ENCODE results near the gene AATF.

AATF gene

DNA sequence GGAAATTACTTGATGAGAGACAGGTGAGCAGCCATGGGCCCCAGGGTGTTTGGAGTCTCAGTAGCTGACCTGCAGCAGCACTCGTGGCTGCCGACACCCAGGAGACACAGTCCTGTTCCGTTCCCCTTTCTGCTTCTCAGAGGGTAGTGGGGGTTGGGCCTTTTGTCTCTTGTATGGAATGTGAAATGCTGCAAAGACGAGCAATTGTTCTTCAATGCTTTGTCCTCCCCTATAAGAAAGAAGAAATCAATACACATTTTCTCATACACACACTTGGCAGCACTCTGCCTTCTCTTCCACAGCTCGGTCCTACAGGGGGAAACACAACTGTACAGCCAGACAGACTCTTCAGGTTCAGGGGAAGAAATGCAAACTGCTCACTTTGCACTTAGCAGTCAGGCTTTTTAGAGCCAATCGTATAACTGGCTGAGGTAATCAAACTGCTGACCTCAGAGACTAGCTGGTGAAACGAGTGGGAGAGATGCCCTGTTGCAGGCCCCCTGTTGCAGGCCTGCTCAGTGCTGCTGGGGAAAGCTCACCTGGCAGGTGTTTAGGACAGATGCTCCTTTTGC, 96.7 kb downstream of the AATF start:
- H3K27ac ChIP-seq (ENCODE audit: insufficient read depth in 1 of 2, low read depth in 1 of 2, low read length in 2 of 2, poor library complexity in 1 of 2, severe bottlenecking in 2 of 2): no peak overlapping the region
- H3K4me1 ChIP-seq (ENCODE audit: control extremely low read depth in 1 of 4, control insufficient read depth in 4 of 4, insufficient read depth in 4 of 4, low read length in 3 of 4): peaks cover 0 to 2% (median 0%) of the 10 kb centered on the region in 4 experiments
- ChIA-PET POLR2A (no interaction called here), CTCF (interaction anchor here (1.0 to 5.5 kb wide), 5 partner anchors 10 to 553 kb away, joined by 3 to 22 read pairs (median 4); partner anchors contain the start of genes AATF and MRM1)
- no peak overlapping the region for H3K4me3 ChIP-seq (ENCODE audit: control insufficient read depth in 1 of 7, extremely low read depth in 1 of 7, insufficient read depth in 4 of 7, low read depth in 2 of 7, low read length in 6 of 7)
- peaks cover 0 to 15% (median 7%) of the 10 kb centered on the region in 4 experiments for H3K36me3 ChIP-seq (ENCODE audit: control insufficient read depth in 4 of 4, insufficient read depth in 4 of 4, low read length in 3 of 4)
- no peaks in the 10 kb centered on the region for H3K27me3 ChIP-seq (replicated peaks in 2 of 5; ENCODE audit: control insufficient read depth in 4 of 5, insufficient read depth in 5 of 5, low read length in 4 of 5)
- DNase-seq: no peak
- H3K9me3 ChIP-seq (ENCODE audit: control extremely low read depth in 1 of 5, control insufficient read depth in 4 of 5, insufficient read depth in 2 of 5, low read depth in 1 of 5, low read length in 4 of 5): no peaks in the 10 kb centered on the region
- WGBS (ENCODE audit: insufficient coverage): 100% methylated on average over 3 of the region's 7 CpGs

GRCh38 chr17:37047631-37048104, 98.9 kb downstream of the AATF start:
- CTCF ChIA-PET: interaction anchor here (0.6 to 5.5 kb wide), 19 partner anchors 9 to 452 kb away, joined by 3 to 22 read pairs (median 5); partner anchors contain the start of gene MRM1
- 6% methylated on average over 9 of the region's 9 CpGs for WGBS (ENCODE audit: insufficient coverage)
- peaks cover 3 to 30% (median 18%) of the 10 kb centered on the region in 4 experiments for H3K36me3 ChIP-seq (ENCODE audit: control insufficient read depth in 4 of 4, insufficient read depth in 4 of 4, low read length in 3 of 4)
- H3K27me3 ChIP-seq (replicated peaks in 2 of 5; ENCODE audit: control insufficient read depth in 4 of 5, insufficient read depth in 5 of 5, low read length in 4 of 5): no peaks in the 10 kb centered on the region
- peaks cover 0 to 2% (median 0%) of the 10 kb centered on the region in 4 experiments for H3K4me1 ChIP-seq (ENCODE audit: control extremely low read depth in 1 of 4, control insufficient read depth in 4 of 4, insufficient read depth in 4 of 4, low read length in 3 of 4)
- no peaks in the 10 kb centered on the region for H3K9me3 ChIP-seq (ENCODE audit: control extremely low read depth in 1 of 5, control insufficient read depth in 4 of 5, insufficient read depth in 2 of 5, low read depth in 1 of 5, low read length in 4 of 5)
- peak; percentile 71 to 84 (median 81) for DNase-seq
- H3K4me3 ChIP-seq (ENCODE audit: control insufficient read depth in 1 of 7, extremely low read depth in 1 of 7, insufficient read depth in 4 of 7, low read depth in 2 of 7, low read length in 6 of 7): no peak overlapping the region
- no peak overlapping the region for H3K27ac ChIP-seq (ENCODE audit: insufficient read depth in 1 of 2, low read depth in 1 of 2, low read length in 2 of 2, poor library complexity in 1 of 2, severe bottlenecking in 2 of 2)
- POLR2A ChIA-PET: interaction anchor here (0.9 kb wide), 1 partner anchor 53 kb away, joined by 3 read pairs; no protein-coding TSS in a partner anchor

DNA sequence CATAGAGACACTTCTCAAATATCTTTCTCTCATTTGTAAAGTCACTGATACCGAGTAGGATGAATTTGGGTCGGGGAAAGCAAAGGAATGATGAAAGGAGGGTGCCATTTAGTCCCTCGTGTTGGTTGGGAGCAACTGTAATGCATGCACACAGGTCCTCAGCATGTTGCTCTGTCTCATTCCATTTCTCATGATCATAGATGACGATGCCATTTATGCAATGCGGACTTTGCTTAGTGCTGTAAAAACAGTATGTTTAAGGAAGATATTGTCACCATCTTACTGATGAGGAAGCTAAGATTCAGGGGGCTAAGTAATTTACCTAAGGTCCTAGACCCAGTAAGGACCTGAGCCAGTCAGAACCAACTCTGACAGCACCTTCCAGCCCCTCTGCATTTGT, 100.1 kb downstream of the AATF start:
- whole genome bisulfite sequencing (ENCODE audit: insufficient coverage): 95% methylated on average over 4 of the region's 5 CpGs
- no peak overlapping the region for H3K27ac ChIP-seq (ENCODE audit: insufficient read depth in 1 of 2, low read depth in 1 of 2, low read length in 2 of 2, poor library complexity in 1 of 2, severe bottlenecking in 2 of 2)
- DNase-seq: no peak
- peaks cover 3 to 24% (median 18%) of the 10 kb centered on the region in 4 experiments for H3K36me3 ChIP-seq (ENCODE audit: control insufficient read depth in 4 of 4, insufficient read depth in 4 of 4, low read length in 3 of 4)
- H3K27me3 ChIP-seq (replicated peaks in 2 of 5; ENCODE audit: control insufficient read depth in 4 of 5, insufficient read depth in 5 of 5, low read length in 4 of 5): no peaks in the 10 kb centered on the region
- CTCF ChIA-PET: interaction anchor here (0.6 to 5.3 kb wide), 10 partner anchors 8 to 446 kb away, joined by 3 to 22 read pairs (median 5); partner anchors contain the start of gene MRM1
- H3K4me3 ChIP-seq (ENCODE audit: control insufficient read depth in 1 of 7, extremely low read depth in 1 of 7, insufficient read depth in 4 of 7, low read depth in 2 of 7, low read length in 6 of 7): no peak overlapping the region
- no peaks in the 10 kb centered on the region for H3K9me3 ChIP-seq (ENCODE audit: control extremely low read depth in 1 of 5, control insufficient read depth in 4 of 5, insufficient read depth in 2 of 5, low read depth in 1 of 5, low read length in 4 of 5)
- POLR2A ChIA-PET: no interaction called here
- H3K4me1 ChIP-seq (ENCODE audit: control extremely low read depth in 1 of 4, control insufficient read depth in 4 of 4, insufficient read depth in 4 of 4, low read length in 3 of 4): peaks cover 0 to 2% (median 0%) of the 10 kb centered on the region in 4 experiments

DNA sequence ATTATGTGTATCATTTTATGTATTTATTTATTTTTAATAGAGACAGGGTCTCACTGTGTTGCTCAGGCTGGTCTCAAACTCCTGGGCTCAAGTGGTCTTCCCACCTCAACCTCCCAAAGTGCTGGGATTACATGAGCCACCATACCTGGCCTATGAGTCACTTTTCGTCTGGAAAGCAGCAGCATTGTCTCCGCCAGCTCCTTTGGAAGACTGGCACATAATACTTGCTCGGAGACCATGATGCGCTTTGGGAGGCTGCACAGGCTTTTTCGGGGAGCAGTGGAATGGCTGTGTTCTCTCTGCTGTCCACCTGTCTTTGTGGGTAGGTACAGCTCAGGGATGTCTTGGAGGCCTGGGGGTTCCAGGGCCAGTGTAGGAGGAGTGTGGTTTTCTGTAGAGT, 102.2 kb downstream of the AATF start:
- CTCF ChIA-PET: no interaction called here
- H3K4me1 ChIP-seq (ENCODE audit: control extremely low read depth in 1 of 4, control insufficient read depth in 4 of 4, insufficient read depth in 4 of 4, low read length in 3 of 4): peaks cover 0 to 2% (median 0%) of the 10 kb centered on the region in 4 experiments
- no peak overlapping the region for H3K4me3 ChIP-seq (ENCODE audit: control insufficient read depth in 1 of 7, extremely low read depth in 1 of 7, insufficient read depth in 4 of 7, low read depth in 2 of 7, low read length in 6 of 7)
- peaks cover 3 to 32% (median 16%) of the 10 kb centered on the region in 4 experiments for H3K36me3 ChIP-seq (ENCODE audit: control insufficient read depth in 4 of 4, insufficient read depth in 4 of 4, low read length in 3 of 4)
- POLR2A ChIA-PET: interaction anchor here (1.0 kb wide), 1 partner anchor 35 kb away, joined by 3 read pairs; no protein-coding TSS in a partner anchor
- no peak overlapping the region for H3K27ac ChIP-seq (ENCODE audit: insufficient read depth in 1 of 2, low read depth in 1 of 2, low read length in 2 of 2, poor library complexity in 1 of 2, severe bottlenecking in 2 of 2)
- H3K9me3 ChIP-seq (ENCODE audit: control extremely low read depth in 1 of 5, control insufficient read depth in 4 of 5, insufficient read depth in 2 of 5, low read depth in 1 of 5, low read length in 4 of 5): no peaks in the 10 kb centered on the region
- 100% methylated on average over 3 of the region's 5 CpGs for WGBS (ENCODE audit: insufficient coverage)
- no peaks in the 10 kb centered on the region for H3K27me3 ChIP-seq (replicated peaks in 2 of 5; ENCODE audit: control insufficient read depth in 4 of 5, insufficient read depth in 5 of 5, low read length in 4 of 5)
- DNase-seq: no peak

GRCh38 chr17:37051381-37051780, 102.6 kb downstream of the AATF start:
- ChIA-PET POLR2A (interaction anchor here (1.0 kb wide), 1 partner anchor 36 kb away, joined by 3 read pairs; no protein-coding TSS in a partner anchor), CTCF (no interaction called here)
- H3K9me3 ChIP-seq (ENCODE audit: control extremely low read depth in 1 of 5, control insufficient read depth in 4 of 5, insufficient read depth in 2 of 5, low read depth in 1 of 5, low read length in 4 of 5): no peaks in the 10 kb centered on the region
- DNase-seq: no peak
- peaks cover 0 to 2% (median 0%) of the 10 kb centered on the region in 4 experiments for H3K4me1 ChIP-seq (ENCODE audit: control extremely low read depth in 1 of 4, control insufficient read depth in 4 of 4, insufficient read depth in 4 of 4, low read length in 3 of 4)
- 100% methylated on average over 1 of the region's 5 CpGs for WGBS (ENCODE audit: insufficient coverage)
- H3K27ac ChIP-seq (ENCODE audit: insufficient read depth in 1 of 2, low read depth in 1 of 2, low read length in 2 of 2, poor library complexity in 1 of 2, severe bottlenecking in 2 of 2): no peak overlapping the region
- peaks cover 3 to 32% (median 18%) of the 10 kb centered on the region in 4 experiments for H3K36me3 ChIP-seq (ENCODE audit: control insufficient read depth in 4 of 4, insufficient read depth in 4 of 4, low read length in 3 of 4)
- H3K27me3 ChIP-seq (replicated peaks in 2 of 5; ENCODE audit: control insufficient read depth in 4 of 5, insufficient read depth in 5 of 5, low read length in 4 of 5): no peaks in the 10 kb centered on the region
- no peak overlapping the region for H3K4me3 ChIP-seq (ENCODE audit: control insufficient read depth in 1 of 7, extremely low read depth in 1 of 7, insufficient read depth in 4 of 7, low read depth in 2 of 7, low read length in 6 of 7)

DNA sequence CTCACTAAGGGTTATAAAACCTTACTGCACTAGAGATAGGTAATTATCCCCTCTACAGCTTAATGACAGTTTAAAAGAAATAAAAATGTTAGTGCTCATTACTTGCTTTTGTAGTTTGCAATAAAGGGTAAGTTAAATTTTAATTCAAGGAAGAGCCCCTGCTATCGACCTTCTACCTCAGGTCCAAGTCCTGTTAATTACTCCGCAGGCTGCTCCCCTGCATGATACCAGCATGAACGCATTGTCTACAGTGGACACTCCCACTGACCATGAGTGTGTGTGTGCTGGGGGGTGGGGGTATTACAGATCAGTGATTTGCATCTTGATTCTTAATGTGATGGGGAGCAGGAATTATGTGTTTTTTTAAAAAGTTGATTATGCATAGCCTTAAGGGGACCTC, 103.1 kb downstream of the AATF start:
- H3K9me3 ChIP-seq (ENCODE audit: control extremely low read depth in 1 of 5, control insufficient read depth in 4 of 5, insufficient read depth in 2 of 5, low read depth in 1 of 5, low read length in 4 of 5): no peaks in the 10 kb centered on the region
- H3K36me3 ChIP-seq (ENCODE audit: control insufficient read depth in 4 of 4, insufficient read depth in 4 of 4, low read length in 3 of 4): peaks cover 3 to 36% (median 23%) of the 10 kb centered on the region in 4 experiments
- POLR2A ChIA-PET: no interaction called here
- DNase-seq: no peak
- peaks cover 0 to 2% (median 0%) of the 10 kb centered on the region in 4 experiments for H3K4me1 ChIP-seq (ENCODE audit: control extremely low read depth in 1 of 4, control insufficient read depth in 4 of 4, insufficient read depth in 4 of 4, low read length in 3 of 4)
- H3K27me3 ChIP-seq (replicated peaks in 2 of 5; ENCODE audit: control insufficient read depth in 4 of 5, insufficient read depth in 5 of 5, low read length in 4 of 5): no peaks in the 10 kb centered on the region
- 100% methylated on average over 1 of the region's 3 CpGs for WGBS (ENCODE audit: insufficient coverage)
- CTCF ChIA-PET: no interaction called here
- H3K4me3 ChIP-seq (ENCODE audit: control insufficient read depth in 1 of 7, extremely low read depth in 1 of 7, insufficient read depth in 4 of 7, low read depth in 2 of 7, low read length in 6 of 7): no peak overlapping the region
- no peak overlapping the region for H3K27ac ChIP-seq (ENCODE audit: insufficient read depth in 1 of 2, low read depth in 1 of 2, low read length in 2 of 2, poor library complexity in 1 of 2, severe bottlenecking in 2 of 2)

DNA sequence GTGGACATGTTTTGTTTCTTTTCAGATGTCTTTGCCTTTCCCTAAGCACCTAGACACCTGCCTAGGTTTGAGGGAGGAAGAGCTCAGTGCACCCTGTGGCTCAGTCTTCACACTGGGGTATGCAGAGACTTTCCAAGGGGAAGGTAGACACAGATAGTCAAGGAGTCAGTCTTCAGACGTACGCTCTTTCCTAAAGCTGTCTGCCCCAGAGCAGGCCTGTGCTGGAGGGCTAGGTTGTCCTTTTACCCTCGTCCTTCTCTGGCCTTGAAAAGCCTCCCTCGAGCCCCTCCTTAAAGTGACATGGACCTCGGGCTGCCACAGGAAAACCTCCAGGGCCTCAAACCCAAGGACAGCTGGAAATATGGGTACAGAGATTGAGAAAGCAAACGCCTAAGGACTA, 103.7 kb downstream of the AATF start:
- ChIA-PET POLR2A (no interaction called here), CTCF (no interaction called here)
- H3K9me3 ChIP-seq (ENCODE audit: control extremely low read depth in 1 of 5, control insufficient read depth in 4 of 5, insufficient read depth in 2 of 5, low read depth in 1 of 5, low read length in 4 of 5): no peaks in the 10 kb centered on the region
- DNase-seq: no peak
- 96% methylated on average over 6 of the region's 6 CpGs for WGBS (ENCODE audit: insufficient coverage)
- no peaks in the 10 kb centered on the region for H3K27me3 ChIP-seq (replicated peaks in 2 of 5; ENCODE audit: control insufficient read depth in 4 of 5, insufficient read depth in 5 of 5, low read length in 4 of 5)
- H3K4me3 ChIP-seq (ENCODE audit: control insufficient read depth in 1 of 7, extremely low read depth in 1 of 7, insufficient read depth in 4 of 7, low read depth in 2 of 7, low read length in 6 of 7): no peak overlapping the region
- peaks cover 0 to under 1% (median 0%) of the 10 kb centered on the region in 4 experiments for H3K4me1 ChIP-seq (ENCODE audit: control extremely low read depth in 1 of 4, control insufficient read depth in 4 of 4, insufficient read depth in 4 of 4, low read length in 3 of 4)
- H3K36me3 ChIP-seq (ENCODE audit: control insufficient read depth in 4 of 4, insufficient read depth in 4 of 4, low read length in 3 of 4): peaks cover 3 to 39% (median 26%) of the 10 kb centered on the region in 4 experiments
- H3K27ac ChIP-seq (ENCODE audit: insufficient read depth in 1 of 2, low read depth in 1 of 2, low read length in 2 of 2, poor library complexity in 1 of 2, severe bottlenecking in 2 of 2): no peak overlapping the region

Measured in common myeloid progenitor, CD34-positive (primary cell).